MM.1S (cell line): ENCODE data around the gene CENPU.

ENCODE experiments used
- EZH2 ChIP-seq: fragments of 300-600 bp; sonication (generic); optimal IDR thresholded peaks from 2 replicates; pipeline ENCODE3; 2017; ENCODE audit warnings: low read depth, mild to moderate bottlenecking, antibody characterized with exemption, low read length, mixed read lengths
- TF ChIP-seq, protein P1 (sequence below): fragments of 300-600 bp; sonication (generic); IDR thresholded peaks from 2 replicates; pipeline ENCODE4 v1.5.1; 2016; ENCODE audit warnings: antibody characterized with exemption, low read length, mixed read lengths

DNA sequence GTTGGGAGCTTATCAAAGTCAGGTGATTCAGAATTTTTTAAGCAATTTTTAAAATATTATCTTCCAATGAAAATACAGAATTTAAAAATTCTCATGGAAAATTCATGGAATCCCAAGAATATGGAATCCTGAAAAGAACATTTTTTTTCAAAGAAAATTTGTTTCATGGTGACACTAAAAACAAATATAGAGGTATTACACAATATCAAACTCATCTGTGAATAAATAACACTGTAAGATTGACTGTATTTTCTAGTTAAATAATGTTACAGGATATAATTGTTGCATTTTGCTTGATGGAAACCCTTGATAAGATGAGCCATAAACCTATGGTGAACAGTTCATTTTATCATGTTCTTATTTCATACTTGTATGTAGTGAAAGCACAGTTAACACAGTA, 72.9 kb downstream of the CENPU start:
- TF ChIP-seq, protein P1, sequence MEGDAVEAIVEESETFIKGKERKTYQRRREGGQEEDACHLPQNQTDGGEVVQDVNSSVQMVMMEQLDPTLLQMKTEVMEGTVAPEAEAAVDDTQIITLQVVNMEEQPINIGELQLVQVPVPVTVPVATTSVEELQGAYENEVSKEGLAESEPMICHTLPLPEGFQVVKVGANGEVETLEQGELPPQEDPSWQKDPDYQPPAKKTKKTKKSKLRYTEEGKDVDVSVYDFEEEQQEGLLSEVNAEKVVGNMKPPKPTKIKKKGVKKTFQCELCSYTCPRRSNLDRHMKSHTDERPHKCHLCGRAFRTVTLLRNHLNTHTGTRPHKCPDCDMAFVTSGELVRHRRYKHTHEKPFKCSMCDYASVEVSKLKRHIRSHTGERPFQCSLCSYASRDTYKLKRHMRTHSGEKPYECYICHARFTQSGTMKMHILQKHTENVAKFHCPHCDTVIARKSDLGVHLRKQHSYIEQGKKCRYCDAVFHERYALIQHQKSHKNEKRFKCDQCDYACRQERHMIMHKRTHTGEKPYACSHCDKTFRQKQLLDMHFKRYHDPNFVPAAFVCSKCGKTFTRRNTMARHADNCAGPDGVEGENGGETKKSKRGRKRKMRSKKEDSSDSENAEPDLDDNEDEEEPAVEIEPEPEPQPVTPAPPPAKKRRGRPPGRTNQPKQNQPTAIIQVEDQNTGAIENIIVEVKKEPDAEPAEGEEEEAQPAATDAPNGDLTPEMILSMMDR = no peak
- TF ChIP-seq EZH2 = no peak
